HG03439 (cell line): ENCODE results near the gene BRD3OS.

ENCODE experiments used
- ATAC-seq: cut with Tn5 transposase; IDR thresholded peaks from one replicate; pipeline ENCODE4 v1.9.1; 2021; ENCODE audit warnings: mild to moderate bottlenecking, moderate library complexity; ENCODE audit not compliant: unreplicated experiment

BRD3OS gene

GRCh38 chr9:134003237-134003636, 22.0 kb upstream of the BRD3OS start:
- ATAC-seq: no peak

GRCh38 chr9:134004131-134004873, 21.0 kb upstream of the BRD3OS start:
- no peak for ATAC-seq

GRCh38 chr9:134004881-134005280, 20.4 kb upstream of the BRD3OS start:
- no peak for ATAC-seq

- ATAC-seq: no peak
Observed at GRCh38 chr9:134005381-134005780, 19.9 kb upstream of the BRD3OS start.

- no peak for ATAC-seq
Observed at GRCh38 chr9:134007150-134007549, 18.1 kb upstream of the BRD3OS start.

- ATAC-seq: no peak
Observed at GRCh38 chr9:134007571-134007970, 17.7 kb upstream of the BRD3OS start.

GRCh38 chr9:134010310-134011173, 14.7 kb upstream of the BRD3OS start:
- ATAC-seq: no peak

- no peak for ATAC-seq
Observed at GRCh38 chr9:134011401-134011800, 13.9 kb upstream of the BRD3OS start.

GRCh38 chr9:134014946-134015345, 10.3 kb upstream of the BRD3OS start:
- ATAC-seq: no peak

- ATAC-seq: no peak
Observed at GRCh38 chr9:134024214-134024792, 978 bp upstream of the BRD3OS start.

- ATAC-seq: peak; percentile 40
Observed at GRCh38 chr9:134025606-134026541, 593 bp downstream of the BRD3OS start.

- no peak for ATAC-seq
Observed at GRCh38 chr9:134026581-134026980, 1.3 kb downstream of the BRD3OS start.

- no peak for ATAC-seq
Observed at GRCh38 chr9:134026981-134027380, 1.7 kb downstream of the BRD3OS start.

- ATAC-seq: no peak
Observed at GRCh38 chr9:134027561-134027960, 2.3 kb downstream of the BRD3OS start.

- no peak for ATAC-seq
Observed at GRCh38 chr9:134028076-134028475, 2.8 kb downstream of the BRD3OS start.

GRCh38 chr9:134028575-134029247, 3.4 kb downstream of the BRD3OS start:
- no peak for ATAC-seq

- no peak for ATAC-seq
Observed at GRCh38 chr9:134029248-134030226, 4.3 kb downstream of the BRD3OS start.

- ATAC-seq: no peak
Observed at GRCh38 chr9:134030821-134031470, 5.7 kb downstream of the BRD3OS start.
